SHP77 (cell line): ENCODE data around the gene RALGAPA1.
"Not testable (repeated sequence)": the region's sequence is repeated elsewhere in the genome, so short reads cannot be mapped to it uniquely, and the experiment has no call there.

Experiments
- DNase-seq, 2 experiments: peaks; one replicate each; lab custom pipeline; 2025; lab: John Stamatoyannopoulos, UW

Gene RALGAPA1

GRCh38 chr14:35628989-35629388 is 180.1 kb downstream of the RALGAPA1 start:
- no peak for DNase-seq

GRCh38 chr14:35626947-35627346 is 182.1 kb downstream of the RALGAPA1 start:
- not testable (repeated sequence) for DNase-seq

DNA sequence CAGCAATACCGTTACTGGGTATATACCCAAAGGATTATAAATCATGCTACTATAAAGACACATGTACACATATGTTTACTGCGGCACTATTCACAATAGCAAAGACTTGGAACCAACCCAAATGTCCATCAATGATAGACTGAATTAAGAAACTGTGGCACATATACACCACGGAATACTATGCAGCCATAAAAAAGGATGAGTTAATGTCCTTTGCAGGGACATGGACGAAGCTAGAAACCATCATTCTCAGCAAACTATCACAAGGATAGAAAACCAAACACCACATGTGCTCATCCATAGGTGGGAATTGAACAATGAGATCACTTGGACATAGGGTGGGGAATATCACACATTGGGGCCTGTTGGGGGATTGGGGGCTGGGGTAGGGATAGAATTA is 187.1 kb downstream of the RALGAPA1 start:
- DNase-seq, result not testable (repeated sequence)

- not testable (repeated sequence) for DNase-seq
These were observed 189.1 kb downstream of the RALGAPA1 start for GRCh38 chr14:35619998-35620397.

GRCh38 chr14:35619461-35619860 is 189.6 kb downstream of the RALGAPA1 start:
- not testable (repeated sequence) for DNase-seq

- no peak for DNase-seq
These were observed 191.6 kb downstream of the RALGAPA1 start for GRCh38 chr14:35617500-35617899.

- DNase-seq, result no peak
These were observed 201.7 kb downstream of the RALGAPA1 start for GRCh38 chr14:35607380-35607779.

DNA sequence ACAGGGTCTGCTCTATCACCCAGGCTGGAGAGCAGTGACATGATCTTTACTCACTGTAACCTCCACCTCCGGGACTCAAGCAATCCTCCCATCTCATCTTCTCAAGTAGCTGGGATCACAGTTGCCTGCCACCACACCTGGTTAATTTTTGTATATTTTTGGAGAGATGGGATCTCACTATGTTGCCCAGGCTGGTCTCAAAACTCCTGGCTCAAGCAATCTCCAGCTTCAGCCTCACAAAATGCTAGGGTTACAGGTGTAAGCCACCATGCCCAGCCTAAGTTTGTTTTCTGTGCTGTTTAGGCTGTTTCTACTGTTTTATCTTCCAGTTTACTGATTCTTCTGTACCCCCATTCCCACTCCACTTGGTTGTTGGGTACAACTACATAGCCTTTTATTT is 208.8 kb downstream of the RALGAPA1 start:
- no peak for DNase-seq

GRCh38 chr14:35594616-35595015 is 214.5 kb downstream of the RALGAPA1 start:
- DNase-seq, result no peak

DNA sequence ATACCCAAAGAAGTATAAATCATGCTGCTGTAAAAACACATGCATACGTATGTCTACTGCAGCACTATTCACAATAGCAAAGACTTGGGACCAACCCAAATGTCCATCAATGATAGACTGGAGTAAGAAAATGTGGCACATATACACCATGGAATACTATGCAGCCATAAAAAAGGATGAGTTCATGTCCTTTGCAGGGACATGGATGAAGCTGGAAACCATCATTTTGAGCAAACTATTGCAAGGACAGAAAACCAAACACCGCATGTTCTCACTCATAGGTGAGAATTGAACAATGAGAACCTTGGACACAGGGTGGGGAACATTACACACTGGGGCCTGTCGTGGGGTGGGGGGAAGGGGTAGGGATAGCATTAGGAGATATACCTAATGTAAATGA is 221.7 kb downstream of the RALGAPA1 start:
- not testable (repeated sequence) for DNase-seq

DNA sequence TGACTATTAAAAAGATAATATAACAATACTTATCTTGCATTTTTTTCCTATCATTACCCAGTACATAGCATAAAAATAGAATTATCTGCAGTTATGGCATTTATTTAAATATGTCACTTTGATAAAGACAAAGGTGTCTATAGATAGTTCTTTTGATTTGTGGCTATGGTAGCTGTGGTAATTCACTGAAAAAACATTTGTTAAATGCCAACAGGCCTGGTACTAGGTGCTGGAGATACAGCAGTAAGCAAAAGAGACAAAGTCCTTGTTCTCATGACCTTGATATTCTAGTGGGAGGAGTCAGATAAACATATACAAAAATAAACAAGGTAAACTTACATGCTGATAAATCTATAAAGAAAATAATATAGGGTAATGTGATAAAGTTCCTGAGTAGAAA is 230.5 kb downstream of the RALGAPA1 start:
- DNase-seq, result no peak

DNA sequence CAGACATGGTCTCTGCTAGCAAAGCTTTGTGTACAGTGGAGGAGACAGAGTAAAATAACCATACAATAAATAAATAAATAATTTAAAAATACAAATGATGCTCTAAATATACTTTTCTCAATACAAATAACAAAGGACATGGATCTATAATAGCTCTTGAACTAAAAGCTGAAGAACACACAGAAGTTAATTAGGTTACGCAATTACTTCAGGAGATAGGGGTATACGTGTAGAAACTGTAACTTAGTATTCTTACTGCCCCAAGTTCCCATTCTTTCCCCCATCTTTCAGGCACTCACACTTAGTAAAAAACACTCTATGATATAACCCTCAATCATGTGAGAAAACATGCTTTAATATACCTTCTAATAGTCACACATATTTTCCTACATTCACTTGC is 231.0 kb downstream of the RALGAPA1 start:
- DNase-seq, result no peak

DNA sequence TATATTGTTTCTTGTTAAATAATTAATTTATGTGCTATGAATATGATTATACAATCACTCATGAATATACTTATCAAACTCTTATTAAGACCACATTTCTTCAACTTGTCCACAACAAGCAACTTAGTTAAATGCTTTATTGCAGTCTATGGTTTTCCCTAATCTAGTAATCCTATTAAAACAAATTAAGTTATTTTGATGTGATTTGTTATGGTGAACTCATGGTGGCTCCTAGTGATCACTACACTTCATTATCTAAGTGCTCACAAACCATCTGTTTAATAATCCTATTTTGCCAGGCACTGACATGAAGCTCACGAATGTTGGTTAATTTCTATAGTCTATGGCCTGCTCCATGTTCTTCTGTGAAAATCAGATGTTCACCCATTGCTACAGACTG is 232.2 kb downstream of the RALGAPA1 start:
- no peak for DNase-seq

DNA sequence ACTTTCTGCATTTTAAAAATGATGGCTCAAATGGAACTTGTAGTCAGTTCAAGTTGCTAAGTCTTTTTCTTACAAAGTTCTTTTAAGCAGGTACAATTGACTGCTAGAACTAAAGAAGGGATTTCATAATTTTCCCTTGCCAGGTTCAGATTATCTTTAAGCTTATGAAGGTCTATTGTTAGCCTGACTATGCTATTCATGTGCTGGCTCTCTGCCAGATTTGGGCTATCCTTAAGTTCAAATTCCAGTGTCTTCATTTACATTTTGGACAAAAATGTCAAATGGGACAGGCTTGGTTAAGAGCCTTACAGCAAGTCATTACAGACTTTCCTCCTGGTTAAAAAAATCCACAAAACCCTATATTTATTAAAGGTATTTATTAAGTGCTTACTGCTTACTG is 232.8 kb downstream of the RALGAPA1 start:
- DNase-seq, result no peak

DNA sequence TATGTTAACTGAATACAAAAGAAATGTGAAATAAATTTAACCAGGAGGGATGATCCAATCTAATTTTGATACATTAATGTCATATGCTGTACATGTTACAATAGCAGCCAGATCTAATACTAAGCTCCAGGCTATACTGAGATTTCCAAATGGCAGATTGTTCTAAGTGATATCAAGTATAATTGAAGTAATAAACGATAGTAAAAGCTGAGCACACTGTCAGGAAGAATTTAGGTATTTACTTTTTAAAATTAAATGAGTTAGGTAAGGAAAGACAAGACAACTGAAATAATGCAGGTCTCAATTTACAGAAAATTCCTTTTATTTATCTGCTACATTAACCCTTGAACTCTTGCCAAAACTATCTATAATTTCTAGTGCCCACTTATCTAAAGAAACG is 235.2 kb downstream of the RALGAPA1 start:
- no peak for DNase-seq

DNA sequence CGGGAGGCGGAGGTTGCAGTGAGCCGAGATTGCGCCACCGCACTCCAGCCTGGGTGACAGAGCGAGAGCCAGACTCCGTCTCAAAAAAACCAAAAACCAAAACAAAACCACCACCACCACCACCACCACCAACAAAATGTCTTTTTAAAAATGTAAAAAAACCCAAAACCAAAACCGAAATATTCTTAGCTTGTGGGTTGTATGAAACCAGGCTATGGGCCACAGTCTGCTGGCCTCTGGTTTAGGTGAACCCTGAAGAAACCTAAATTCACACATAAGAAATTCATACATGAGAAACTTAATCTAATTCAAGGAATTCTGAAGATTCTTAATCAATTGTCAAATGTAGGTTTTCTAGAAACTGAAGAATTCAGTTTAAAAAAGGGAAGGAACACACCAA is 237.5 kb downstream of the RALGAPA1 start:
- DNase-seq, result no peak

- DNase-seq, result no peak
These were observed 243.1 kb downstream of the RALGAPA1 start for GRCh38 chr14:35565871-35566464.

DNA sequence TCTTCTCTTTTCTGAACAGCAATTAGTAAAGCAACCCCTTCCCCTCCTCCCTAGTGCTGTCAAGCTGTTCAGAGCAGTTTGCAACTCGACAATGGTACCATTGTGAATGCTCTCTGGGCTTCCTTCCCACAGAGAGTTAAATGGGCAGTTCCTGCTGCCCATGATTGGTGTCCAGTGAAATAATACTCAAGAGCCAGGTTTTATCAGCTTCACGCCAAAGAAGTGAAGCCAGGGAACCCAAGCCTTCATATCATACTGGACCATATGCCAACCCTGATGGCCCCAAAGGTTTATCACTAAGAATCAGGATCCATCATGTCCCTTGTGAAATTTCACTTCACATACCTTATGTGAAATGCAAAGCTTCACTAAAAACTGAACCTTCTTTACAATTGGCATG is 250.4 kb downstream of the RALGAPA1 start:
- DNase-seq, result no peak

DNA sequence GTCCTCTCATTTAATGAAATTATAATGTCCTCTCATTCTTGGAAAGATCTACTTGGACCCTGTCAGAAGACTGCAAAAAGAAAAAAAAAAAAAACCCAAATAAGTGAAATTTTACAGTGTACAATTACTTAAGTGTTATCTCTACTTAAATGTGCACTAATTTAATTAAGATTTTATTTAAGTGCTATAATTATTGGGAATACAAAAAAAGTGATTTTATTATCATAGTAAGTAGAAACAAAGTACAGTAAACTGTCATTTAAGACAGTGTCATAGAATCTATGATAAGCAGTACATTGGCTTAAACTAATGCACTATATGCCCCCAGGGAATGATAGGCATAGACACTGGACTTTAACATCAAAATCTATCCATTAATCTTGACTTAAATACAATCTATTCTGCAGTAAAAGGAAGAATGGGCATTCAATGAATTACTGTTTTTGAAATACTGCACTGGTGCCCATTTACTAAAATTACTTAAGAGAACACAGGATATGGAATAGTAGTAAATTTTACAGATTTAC is 251.8 kb downstream of the RALGAPA1 start:
- no peak for DNase-seq

- DNase-seq, result peak; percentile 7 to 20
These were observed 252.5 kb downstream of the RALGAPA1 start for GRCh38 chr14:35556548-35556947.

- DNase-seq, result no peak
These were observed 255.3 kb downstream of the RALGAPA1 start for GRCh38 chr14:35553808-35554207.

DNA sequence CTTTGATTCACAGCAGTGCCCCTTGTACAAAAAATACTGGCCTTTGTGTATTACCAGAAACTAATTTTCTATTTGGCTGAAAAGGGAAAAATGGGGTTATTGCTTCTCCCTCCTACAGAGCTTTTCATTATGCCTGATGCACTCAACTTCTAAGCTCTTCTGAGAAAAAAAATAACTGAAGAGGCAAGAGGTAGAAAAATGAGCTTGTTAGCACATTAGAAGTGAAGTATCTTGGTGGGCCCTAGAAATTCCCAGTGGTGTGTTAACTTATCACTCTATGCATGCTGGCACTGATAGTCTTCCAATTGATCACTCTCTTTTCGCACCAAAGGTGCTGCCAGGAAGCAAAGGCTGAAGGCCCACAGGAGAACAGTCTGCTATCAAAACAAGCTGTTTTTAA is 258.0 kb downstream of the RALGAPA1 start:
- no peak for DNase-seq

GRCh38 chr14:35549551-35549950 is 259.5 kb downstream of the RALGAPA1 start:
- no peak for DNase-seq

GRCh38 chr14:35543006-35543405 is 266.1 kb downstream of the RALGAPA1 start:
- DNase-seq, result no peak
